ENCODE results near the gene SBNO2.
A peak's percentile ranks its signal among the peaks of the same experiment; 100 is the strongest.

The SBNO2 gene

DNA sequence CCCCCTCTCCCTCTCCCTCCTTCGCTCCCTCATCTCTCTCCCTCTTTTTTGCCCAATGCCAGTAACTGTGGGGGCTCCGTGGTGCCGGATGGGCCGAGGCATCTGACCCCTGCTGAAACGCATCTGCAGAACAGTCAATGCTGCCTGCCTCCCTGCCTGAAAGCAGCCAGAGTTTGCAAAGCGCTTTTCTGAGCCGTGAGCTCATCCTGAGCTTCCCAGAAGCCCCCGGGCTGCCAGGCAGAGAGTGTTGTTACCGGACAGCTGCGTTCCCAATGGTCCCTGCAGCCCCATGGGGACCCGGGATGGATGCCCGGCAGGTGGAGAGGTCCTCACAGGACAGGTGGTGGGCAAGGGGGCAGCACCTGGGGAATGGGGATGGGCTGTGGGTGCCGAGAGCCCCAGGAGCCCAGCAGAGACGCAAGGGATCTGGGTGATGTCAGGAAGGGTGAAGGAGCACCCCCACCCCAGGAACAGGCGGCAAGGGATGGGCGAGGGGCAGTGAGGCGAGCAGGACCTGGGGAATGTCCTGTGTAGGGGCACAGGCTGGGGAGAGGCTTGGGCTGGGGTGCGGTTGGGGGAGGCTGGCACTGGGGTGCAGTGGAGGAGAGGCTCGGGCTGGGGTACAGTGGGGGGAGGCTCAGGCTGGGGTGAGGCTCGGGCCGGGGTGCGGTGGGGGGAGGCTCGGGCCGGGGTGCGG is 37.3 kb downstream of the SBNO2 start:
- TF ChIP-seq, protein P1, sequence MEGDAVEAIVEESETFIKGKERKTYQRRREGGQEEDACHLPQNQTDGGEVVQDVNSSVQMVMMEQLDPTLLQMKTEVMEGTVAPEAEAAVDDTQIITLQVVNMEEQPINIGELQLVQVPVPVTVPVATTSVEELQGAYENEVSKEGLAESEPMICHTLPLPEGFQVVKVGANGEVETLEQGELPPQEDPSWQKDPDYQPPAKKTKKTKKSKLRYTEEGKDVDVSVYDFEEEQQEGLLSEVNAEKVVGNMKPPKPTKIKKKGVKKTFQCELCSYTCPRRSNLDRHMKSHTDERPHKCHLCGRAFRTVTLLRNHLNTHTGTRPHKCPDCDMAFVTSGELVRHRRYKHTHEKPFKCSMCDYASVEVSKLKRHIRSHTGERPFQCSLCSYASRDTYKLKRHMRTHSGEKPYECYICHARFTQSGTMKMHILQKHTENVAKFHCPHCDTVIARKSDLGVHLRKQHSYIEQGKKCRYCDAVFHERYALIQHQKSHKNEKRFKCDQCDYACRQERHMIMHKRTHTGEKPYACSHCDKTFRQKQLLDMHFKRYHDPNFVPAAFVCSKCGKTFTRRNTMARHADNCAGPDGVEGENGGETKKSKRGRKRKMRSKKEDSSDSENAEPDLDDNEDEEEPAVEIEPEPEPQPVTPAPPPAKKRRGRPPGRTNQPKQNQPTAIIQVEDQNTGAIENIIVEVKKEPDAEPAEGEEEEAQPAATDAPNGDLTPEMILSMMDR (IDR thresholded peaks at IDR 0.05; ENCODE audit: insufficient read depth, low read depth, low read length, missing control alignments) = no peak
- no peak overlapping the region for H3K4me3 ChIP-seq (ENCODE audit: low read length)
- DNase-seq (ENCODE audit: low read depth) = no peak

DNA sequence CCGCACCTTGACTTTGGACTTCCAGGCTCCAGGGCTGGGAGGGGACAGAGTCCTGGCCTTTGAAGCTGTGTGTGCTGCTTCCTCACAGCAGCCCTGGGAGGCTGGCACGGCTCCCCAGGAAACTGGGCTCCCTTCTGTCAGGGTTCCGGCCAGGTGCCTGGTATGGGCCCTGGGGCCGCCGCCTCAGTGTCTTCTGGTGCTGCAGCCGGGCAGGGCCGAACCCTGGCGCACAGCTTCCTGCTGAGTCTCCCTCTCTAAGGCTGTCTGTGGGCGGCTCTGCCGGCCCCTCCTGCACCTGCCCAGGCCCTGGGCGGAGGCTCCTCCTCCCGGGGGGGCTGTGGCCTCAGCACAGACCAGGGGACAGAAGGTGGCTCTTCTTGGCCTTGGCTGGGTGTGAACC is 37.9 kb downstream of the SBNO2 start:
- TF ChIP-seq, protein P1 (IDR thresholded peaks at IDR 0.05; ENCODE audit: insufficient read depth, low read depth, low read length, missing control alignments) = no peak
- no peak for DNase-seq (ENCODE audit: low read depth)
- H3K4me3 ChIP-seq (ENCODE audit: low read length) = no peak overlapping the region

DNA sequence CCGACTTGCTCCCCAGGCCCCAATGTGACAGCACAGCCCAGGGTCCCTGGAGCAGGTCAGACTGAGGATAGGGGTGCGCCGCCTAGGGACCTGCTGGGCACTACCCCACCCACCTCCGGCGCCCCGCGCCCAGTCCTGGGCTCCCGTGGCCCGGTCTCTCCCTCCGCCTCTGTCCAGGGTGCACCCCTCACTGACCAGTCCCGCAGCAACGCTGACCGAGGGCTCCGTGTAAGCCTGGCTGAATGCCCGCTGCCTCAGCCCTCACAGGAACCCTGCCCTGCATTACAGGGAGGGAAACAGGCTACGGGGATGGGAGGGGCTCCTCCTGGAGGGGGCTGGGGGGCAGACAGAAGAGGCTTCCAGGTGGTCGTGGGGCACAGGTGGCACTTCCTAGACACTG is 38.6 kb downstream of the SBNO2 start:
- no peak for DNase-seq (ENCODE audit: low read depth)
- H3K4me3 ChIP-seq (ENCODE audit: low read length) = no peak overlapping the region
- TF ChIP-seq, protein P1 (IDR thresholded peaks at IDR 0.05; ENCODE audit: insufficient read depth, low read depth, low read length, missing control alignments) = no peak

DNA sequence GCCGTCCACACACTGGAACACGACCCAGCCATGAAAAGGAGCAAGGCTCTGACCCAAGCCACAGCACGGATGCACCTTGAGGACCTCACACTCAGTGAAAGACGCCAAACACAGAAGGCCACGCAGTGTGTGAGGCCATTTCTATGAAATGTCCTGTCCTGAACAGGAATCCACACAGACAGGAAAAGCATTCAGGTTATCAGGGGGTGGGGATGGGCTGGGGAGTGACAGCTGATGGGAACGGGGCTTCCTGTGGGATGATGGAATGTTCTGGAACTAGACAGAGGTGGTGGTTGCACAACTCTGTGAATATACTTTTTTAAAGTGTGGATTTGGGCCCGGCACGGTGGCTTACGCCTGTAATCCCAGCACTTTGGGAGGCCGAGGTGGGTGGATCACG is 39.6 kb downstream of the SBNO2 start:
- peak; percentile 43 for DNase-seq (ENCODE audit: low read depth)
- H3K4me3 ChIP-seq (ENCODE audit: low read length) = no peak overlapping the region
- TF ChIP-seq, protein P1 (IDR thresholded peaks at IDR 0.05; ENCODE audit: insufficient read depth, low read depth, low read length, missing control alignments) = no peak

DNA sequence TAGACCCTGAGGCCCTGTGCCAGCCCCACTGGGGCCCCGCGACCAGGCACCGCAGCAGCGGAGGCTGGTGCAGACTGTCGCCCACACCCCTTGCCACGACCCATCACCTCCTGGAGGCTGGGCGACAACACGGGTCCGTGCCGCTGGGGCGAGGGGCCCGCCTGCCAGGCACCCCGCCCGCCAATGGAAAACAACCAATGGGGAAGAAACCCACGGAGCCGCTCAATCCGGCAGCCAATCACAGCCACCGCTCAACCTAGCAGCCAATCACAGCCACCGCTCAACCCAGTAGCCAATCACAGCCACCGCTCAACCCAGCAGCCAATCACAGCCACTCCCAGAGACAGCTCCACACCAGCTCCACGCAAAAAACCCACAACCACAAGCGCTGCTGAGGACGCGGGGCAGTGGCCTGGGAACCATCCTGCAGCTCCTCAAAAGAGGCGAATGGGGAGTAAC is 40.6 kb downstream of the SBNO2 start:
- TF ChIP-seq, protein P1 (IDR thresholded peaks at IDR 0.05; ENCODE audit: insufficient read depth, low read depth, low read length, missing control alignments) = no peak
- no peak overlapping the region for H3K4me3 ChIP-seq (ENCODE audit: low read length)
- peak; percentile 45 for DNase-seq (ENCODE audit: low read depth)

DNA sequence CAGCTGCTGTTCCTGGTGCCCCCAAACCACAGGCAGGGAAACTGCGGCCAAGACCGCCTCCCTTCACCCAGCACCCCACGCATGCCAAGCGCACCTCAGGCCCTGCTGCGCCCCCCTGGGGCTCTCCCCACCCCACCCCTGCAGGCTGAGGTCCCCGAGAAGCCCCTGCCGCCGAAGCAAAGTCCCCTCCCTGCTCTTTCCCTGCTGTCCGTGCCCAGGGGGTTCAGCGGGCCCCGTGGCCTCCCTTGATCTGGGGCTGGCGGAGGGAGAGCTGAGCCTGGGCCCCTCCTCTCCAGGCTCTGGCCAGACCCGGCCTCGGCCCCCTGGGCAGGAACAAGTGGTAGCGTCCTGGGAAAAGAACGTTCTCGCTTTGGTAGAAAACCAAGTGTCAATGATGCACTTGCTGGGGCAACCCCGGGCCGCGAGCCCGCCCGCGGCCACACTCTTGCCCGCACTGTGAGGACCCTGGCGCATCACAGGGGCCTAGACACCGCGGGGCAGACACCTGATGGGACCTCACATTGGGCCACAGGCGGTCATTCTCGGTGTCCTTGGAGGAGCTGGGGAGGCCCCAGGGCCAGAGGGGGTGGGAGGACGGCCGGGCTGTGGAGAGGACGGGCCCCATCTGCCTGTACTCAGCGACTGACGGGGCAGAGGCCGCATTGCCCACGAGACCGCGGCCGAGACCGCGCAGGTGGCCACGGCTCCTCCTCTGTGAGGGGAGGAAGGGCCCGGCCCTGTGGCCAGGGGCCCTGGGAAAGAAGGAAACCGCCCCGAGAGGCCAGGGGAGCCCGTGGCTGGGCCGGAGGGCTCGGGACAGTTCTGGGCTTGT is 41.3 kb downstream of the SBNO2 start:
- TF ChIP-seq, protein P1 (IDR thresholded peaks at IDR 0.05; ENCODE audit: insufficient read depth, low read depth, low read length, missing control alignments) = no peak
- DNase-seq (ENCODE audit: low read depth) = no peak

More for the DNA sequence above, 41.3 kb downstream of the SBNO2 start:
- H3K4me3 ChIP-seq (ENCODE audit: low read length) = peak overlapping the region; percentile 50
